ENCODE data around the gene RAD23A. TPM values are rescaled to one million over a fixed set of nuclear protein-coding genes. Genes with fewer than 3 reads are reported as not detected.

RAD23A gene
- total and polyA plus RNA-seq, 9 of the 15 experiments (the other 6 are each of a cell fraction or from before 2014, with no cell fraction given) = 9.5 to 181 (median 101) TPM

DNA sequence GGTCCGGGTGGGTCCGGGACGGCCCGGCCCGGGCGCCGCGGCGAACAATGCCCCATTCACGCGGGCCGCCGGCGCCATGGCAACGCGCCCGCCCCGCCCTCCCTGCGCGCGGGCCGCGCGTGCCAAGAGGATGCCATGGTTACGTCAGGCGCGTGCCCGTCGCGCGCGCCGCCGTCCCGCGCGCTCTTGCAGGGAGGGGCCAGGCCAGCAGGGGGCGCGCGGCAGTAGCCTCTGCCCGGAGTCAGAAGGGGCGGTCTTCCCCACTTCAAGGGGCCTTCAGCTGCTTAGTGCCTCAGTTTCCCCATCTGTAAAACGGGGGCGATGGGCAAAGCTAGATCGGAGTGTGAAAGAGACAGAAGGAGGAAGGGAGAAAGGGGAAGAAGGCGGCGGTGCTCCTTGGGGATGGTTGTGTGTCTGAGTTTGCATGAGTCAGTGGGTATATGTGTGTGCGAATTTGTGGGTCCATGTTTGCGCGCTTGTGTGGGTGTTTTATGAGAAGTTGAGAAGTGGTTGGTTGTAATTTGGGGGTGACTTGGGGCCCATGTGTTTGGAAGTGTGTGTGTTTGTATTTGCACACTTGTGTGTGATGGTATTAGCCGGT lies 38.0 kb downstream of the RAD23A start (continued):
- TF ChIP-seq, protein P1, sequence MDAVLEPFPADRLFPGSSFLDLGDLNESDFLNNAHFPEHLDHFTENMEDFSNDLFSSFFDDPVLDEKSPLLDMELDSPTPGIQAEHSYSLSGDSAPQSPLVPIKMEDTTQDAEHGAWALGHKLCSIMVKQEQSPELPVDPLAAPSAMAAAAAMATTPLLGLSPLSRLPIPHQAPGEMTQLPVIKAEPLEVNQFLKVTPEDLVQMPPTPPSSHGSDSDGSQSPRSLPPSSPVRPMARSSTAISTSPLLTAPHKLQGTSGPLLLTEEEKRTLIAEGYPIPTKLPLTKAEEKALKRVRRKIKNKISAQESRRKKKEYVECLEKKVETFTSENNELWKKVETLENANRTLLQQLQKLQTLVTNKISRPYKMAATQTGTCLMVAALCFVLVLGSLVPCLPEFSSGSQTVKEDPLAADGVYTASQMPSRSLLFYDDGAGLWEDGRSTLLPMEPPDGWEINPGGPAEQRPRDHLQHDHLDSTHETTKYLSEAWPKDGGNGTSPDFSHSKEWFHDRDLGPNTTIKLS (IDR thresholded peaks at IDR 0.05; ENCODE audit: borderline replicate concordance, low read depth) = no peak
- TF ChIP-seq SMAD4 (CRISPR knock-in tag; conservative IDR thresholded peaks at IDR 0.05) (peak; percentile 79), ZNF395 (CRISPR knock-in tag; IDR thresholded peaks at IDR 0.05) (peak; percentile 68; the same call in 1 of the 2 replicates), RCOR1 (IDR thresholded peaks at IDR 0.05; ENCODE audit: borderline replicate concordance in 1 of 2, low read depth in 2 of 2, low read length in 2 of 2) (peak in 1 of 2 experiments; percentile 58; a peak in 1 of 4 replicates), TEAD1 (CRISPR knock-in tag; IDR thresholded peaks at IDR 0.05) (peak; percentile 47 to 82; a peak in 3 of 4 replicates), CREB3 (tag; conservative IDR thresholded peaks at IDR 0.05; ENCODE audit: low read depth) (0 out of 2 replicates have a peak, but pooled peaks have one; percentile 32), FIP1L1 (IDR thresholded peaks at IDR 0.05; ENCODE audit: low read depth, low read length, poor library complexity, severe bottlenecking) (no peak), FOSL1 (tag; conservative IDR thresholded peaks at IDR 0.05) (peak; percentile 51; the same call in 1 of the 2 replicates), PHF20 (IDR thresholded peaks at IDR 0.05; ENCODE audit: partially characterized antibody) (peak; percentile 33), THRAP3 (IDR thresholded peaks at IDR 0.05; ENCODE audit: borderline replicate concordance) (peak; percentile 77; the same call in 1 of the 2 replicates), UBTF (IDR thresholded peaks at IDR 0.05; ENCODE audit: borderline replicate concordance in 1 of 2, low read depth in 2 of 2, low read length in 2 of 2) (no peak)
- TF ChIP-seq, protein P2, sequence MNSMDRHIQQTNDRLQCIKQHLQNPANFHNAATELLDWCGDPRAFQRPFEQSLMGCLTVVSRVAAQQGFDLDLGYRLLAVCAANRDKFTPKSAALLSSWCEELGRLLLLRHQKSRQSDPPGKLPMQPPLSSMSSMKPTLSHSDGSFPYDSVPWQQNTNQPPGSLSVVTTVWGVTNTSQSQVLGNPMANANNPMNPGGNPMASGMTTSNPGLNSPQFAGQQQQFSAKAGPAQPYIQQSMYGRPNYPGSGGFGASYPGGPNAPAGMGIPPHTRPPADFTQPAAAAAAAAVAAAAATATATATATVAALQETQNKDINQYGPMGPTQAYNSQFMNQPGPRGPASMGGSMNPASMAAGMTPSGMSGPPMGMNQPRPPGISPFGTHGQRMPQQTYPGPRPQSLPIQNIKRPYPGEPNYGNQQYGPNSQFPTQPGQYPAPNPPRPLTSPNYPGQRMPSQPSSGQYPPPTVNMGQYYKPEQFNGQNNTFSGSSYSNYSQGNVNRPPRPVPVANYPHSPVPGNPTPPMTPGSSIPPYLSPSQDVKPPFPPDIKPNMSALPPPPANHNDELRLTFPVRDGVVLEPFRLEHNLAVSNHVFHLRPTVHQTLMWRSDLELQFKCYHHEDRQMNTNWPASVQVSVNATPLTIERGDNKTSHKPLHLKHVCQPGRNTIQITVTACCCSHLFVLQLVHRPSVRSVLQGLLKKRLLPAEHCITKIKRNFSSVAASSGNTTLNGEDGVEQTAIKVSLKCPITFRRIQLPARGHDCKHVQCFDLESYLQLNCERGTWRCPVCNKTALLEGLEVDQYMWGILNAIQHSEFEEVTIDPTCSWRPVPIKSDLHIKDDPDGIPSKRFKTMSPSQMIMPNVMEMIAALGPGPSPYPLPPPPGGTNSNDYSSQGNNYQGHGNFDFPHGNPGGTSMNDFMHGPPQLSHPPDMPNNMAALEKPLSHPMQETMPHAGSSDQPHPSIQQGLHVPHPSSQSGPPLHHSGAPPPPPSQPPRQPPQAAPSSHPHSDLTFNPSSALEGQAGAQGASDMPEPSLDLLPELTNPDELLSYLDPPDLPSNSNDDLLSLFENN (IDR thresholded peaks at IDR 0.05; ENCODE audit: low read depth in 2 of 2, low read length in 2 of 2) = 0 out of 4 replicates have a peak, but pooled peaks of 1 of the 2 experiments have one; percentile 14

Data from K562 (cell line).